H1 (cell line): Measurements from ENCODE around the gene CSNK1D. TPM values are rescaled to one million over a fixed set of nuclear protein-coding genes. Genes with fewer than 3 reads are reported as not detected.

Experiments
- CBX5 ChIP-seq: fragments of 300-800, 300-1000 bp; sonication (generic); IDR thresholded peaks from 2 replicates; pipeline ENCODE4 v1.7.1; 2016; ENCODE audit warnings: antibody characterized with exemption, low read length, low read depth
- RNF2 ChIP-seq: fragments of 200-900, 300-1000 bp; sonication (generic); IDR thresholded peaks from 2 replicates; pipeline ENCODE4 v1.7.1; 2016; ENCODE audit warnings: borderline replicate concordance, low read depth, mild to moderate bottlenecking, antibody characterized with exemption, low read length; ENCODE audit not compliant: poor library complexity, severe bottlenecking; ENCODE audit errors: missing control alignments
- polyA plus RNA-seq, 7 experiments: library from polyadenylated mRNA; depleted of rRNA in 3 of 7; stranded (reverse) in 5 of 7; unstranded in 2 of 7; fragments of >200 nt in 5 of 7; fragments of 200-250 nt in 2 of 7; gene quantifications; 1 replicate in 5 of 7; 2 replicates in 1 of 7; 4 replicates in 1 of 7; pipeline versions ENCODE4 v1.2.1 to v1.2.3, GENCODE V29; 2011 to 2013; ENCODE audit warnings: missing spikeins in 2 of 7, mixed read lengths in 2 of 7
- total RNA-seq: library from RNA; stranded (reverse); fragmentation: NEBNext Ultra II Directional; extraction: Animal tissue kit (Norgen Biotek cat#: 25700); gene quantifications from 2 replicates; pipeline ENCODE4 v1.2.1, GENCODE V29; 2021

CSNK1D gene
- total and polyA plus RNA-seq, 2 of the 8 experiments (the other 6 are each of a cell fraction or from before 2014, with no cell fraction given): 73.5 to 103 TPM

GRCh38 chr17:82195675-82196672 lies 77.5 kb downstream of the CSNK1D start (continued):
- no peak for TF ChIP-seq RNF2
- TF ChIP-seq CBX5: no peak
